H4 (cell line): Measurements from ENCODE around the gene FAM163A. TPM values are rescaled to one million over a fixed set of nuclear protein-coding genes. Genes with fewer than 3 reads are reported as not detected.
A peak's percentile ranks its signal among the peaks of the same experiment; 100 is the strongest.
"Not testable (repeated sequence)": the region's sequence is repeated elsewhere in the genome, so short reads cannot be mapped to it uniquely, and the experiment has no call there.

Experiments used
- DNase-seq: peaks from one replicate; pipeline ENCODE4 v3.0.0-alpha.2; 2015; ENCODE audit warnings: low spot score
- total RNA-seq: library from RNA; depleted of rRNA; stranded (reverse); fragments of >200 nt; shearing (Covaris generic); gene quantifications from 2 replicates; pipeline ENCODE4 v1.2.3, GENCODE V29; 2014

The FAM163A gene
- total RNA-seq, 1 experiment from 2014 or later = not detected

DNA sequence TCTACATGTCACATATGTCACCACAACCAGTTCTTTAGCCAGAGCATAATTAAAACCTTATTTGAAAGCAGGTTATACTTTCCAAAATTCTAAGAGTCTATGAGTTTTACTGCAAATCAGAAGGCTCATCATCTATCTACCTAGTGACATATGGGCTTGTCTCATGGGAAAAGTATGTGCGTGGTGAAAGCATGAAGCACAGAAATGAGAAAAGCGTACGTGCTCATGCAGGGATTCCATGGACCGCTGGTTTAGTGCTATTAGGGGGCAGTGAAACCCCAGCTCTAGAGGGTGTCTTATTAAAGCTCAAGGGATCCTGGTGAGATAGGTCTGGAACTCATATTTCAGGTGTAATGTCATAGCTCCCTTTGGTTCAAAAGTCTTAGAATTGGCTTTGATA, 50.2 kb downstream of the FAM163A start:
- no peak for DNase-seq

GRCh38 chr1:179794146-179794545, 51.1 kb downstream of the FAM163A start:
- DNase-seq = no peak

- DNase-seq = peak; percentile 48
Measured at GRCh38 chr1:179794669-179795068, 51.6 kb downstream of the FAM163A start.

- no peak for DNase-seq
Measured at GRCh38 chr1:179798213-179798863, 55.2 kb downstream of the FAM163A start.

DNA sequence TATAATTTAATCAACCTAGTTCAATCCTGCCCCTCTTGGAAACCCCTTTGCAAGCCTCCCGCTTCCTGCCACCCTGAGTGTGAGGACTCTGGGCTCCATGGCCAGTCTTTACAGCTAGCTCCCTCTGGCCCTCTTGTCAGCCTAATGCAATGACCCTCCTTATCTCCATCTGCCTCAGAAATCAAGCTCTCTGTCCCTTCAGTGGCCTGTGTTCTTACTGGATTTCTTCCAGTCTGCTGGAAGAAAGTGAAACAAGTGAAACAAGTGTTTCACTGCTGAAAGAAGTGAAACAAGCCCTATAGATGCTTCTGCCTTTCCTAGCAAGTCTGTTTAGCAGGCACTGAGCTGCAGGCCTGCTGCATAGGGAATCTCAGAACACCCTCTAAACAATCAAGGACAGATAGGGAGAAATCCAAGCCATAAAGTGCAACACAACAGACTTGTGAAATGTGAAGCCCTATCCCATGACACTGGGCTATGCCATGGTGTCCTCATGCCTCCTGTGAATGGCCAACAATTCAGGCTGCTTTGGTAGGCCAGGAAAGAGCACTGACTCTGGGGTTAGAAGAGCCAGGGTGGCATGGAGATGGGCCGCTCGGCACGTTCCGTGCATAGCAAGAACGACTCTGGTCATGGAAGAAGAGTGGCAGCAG, 55.9 kb downstream of the FAM163A start:
- DNase-seq = no peak

DNA sequence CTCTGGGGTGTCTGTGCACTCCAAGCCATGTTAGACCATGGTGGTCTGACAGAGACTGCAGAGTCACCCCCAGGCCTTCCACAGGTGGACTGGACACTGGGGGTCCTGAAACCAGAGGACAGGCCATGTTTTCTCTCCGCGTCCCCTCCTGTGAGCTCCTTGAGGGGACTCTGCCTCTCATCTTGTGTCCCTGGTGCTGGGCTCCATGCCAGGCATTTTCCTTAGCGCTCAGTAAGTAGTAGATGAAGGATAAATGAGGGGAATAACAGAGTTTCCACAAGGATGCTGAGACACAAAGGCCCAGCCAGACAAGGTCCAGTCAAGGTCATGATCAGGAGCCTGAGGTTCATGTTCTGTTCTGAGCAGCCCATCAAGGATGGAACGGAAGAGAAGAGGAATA, 57.4 kb downstream of the FAM163A start:
- DNase-seq = no peak

DNA sequence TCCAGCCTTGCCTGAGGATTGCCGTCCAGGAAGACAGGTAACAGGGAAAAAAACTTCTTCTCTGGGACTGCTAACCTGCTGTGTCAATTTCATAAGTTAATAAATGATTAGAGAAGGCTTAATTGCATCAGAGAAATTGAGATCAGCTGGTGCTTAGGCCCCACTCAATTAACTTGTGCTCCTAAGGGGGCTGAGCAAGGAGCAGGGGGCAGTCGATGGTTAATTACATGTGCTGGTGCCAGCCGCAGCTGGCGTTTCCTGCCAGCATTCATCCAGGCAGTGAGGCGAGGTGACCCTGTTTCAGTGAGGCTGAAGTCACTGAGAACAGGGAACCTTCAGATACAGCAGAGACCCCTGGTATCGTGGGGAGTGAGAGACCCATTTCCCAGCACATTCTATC, 60.0 kb downstream of the FAM163A start:
- no peak for DNase-seq

DNA sequence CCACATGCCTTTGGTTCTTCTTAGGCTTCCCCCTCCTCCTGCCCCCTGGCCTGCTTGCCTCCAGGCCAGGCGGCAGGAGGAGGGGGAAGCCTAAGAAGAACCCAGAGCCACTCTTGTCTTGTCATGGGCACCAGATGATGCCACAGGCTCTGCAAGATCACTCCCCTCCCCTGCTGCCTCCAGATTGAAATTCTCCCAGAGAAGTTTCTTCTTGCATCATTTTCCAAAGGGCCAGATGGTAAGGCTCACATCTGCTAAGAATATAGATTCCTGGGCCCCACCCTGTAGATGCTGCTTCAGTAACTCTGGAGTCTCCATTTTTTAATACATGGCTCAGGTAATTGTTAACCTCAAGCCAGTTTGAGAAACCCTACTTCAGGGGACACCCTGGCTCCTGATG, 60.8 kb downstream of the FAM163A start:
- no peak for DNase-seq

DNA sequence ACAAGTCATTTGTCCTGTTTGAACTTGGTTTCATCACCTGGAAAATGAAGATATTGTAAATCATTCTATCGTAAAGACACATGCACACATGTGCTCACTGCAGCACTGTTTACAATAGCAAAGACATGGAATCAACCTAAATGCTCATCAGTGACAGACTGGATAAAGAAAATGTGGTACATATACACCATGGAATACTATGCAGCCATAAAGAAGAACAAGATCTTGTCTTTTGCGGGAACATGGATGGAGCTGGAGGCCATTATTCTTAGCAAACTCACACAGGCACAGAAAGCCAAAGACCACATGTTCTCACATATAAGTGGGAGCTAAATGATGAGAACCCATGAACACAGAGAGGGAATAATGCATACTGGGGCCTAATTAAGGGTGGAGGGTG, 61.3 kb downstream of the FAM163A start:
- not testable (repeated sequence) for DNase-seq

GRCh38 chr1:179805291-179806195, 62.5 kb downstream of the FAM163A start:
- DNase-seq = no peak

DNA sequence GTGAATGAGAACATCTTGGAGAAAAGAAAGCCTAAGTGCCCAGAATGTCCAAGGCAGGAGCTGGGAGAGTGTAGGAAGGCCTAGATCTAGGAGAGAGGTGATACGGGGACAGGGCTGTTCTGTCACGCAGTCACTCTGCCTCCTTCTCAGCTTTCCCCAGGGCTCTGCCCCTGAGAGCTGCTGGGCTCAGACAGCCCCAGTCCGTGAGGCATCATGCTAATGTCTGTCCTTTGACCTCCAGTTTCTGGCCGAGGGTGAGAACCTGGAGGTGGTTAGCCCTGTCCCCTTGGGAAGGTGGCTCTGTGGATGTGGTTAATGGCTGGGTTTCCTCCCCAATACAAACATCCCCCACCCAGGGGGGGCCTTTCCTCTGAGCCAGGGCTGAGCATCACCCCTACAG, 63.2 kb downstream of the FAM163A start:
- no peak for DNase-seq

- no peak for DNase-seq
Measured at GRCh38 chr1:179807291-179807690, 64.2 kb downstream of the FAM163A start.

- peak; percentile 30 for DNase-seq
Measured at GRCh38 chr1:179807691-179808485, 64.8 kb downstream of the FAM163A start.

- peak; percentile 19 for DNase-seq
Measured at GRCh38 chr1:179808503-179808902, 65.4 kb downstream of the FAM163A start.

DNA sequence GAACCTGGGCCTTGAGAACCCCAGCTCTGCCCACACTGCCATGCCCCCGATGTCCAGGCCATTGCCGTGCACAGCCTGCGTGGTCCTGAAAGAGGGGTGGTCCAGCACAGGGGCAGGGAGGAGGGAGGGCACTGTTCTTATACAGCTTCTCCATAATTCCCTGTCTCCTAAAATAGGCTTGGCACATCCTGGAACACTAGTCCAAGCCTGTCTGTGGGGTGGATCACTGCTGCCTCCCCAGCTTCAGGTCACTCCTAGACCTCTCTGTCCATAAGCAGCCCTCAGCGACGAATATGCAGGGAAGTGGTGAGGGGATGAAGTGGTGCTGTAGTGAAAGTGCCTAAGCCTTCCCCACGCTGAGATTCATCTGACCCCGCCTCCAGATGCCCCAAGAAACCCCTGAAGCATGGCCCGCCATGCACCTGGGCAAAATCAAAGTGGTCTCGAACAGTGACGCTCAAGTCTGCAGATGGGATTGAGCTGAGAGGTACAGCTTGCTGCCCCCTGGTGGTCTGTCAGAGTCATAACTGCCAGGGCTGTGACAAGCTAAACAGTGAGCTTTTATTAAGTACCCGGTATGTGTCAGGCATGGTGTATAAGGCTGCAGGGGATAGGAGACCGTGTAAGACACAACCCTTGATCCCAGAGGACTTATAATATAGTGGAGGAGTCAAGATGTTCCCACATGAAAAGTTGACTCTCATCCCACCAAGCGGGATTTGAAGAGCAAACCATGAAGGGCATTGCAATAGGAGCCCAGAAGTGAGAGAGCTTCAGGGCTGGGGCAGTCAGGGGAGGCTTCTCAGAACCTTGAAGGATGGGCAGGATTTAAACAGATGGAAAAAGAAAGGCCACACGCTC, 66.6 kb downstream of the FAM163A start:
- DNase-seq = peak; percentile 68

- DNase-seq = no peak
Measured at GRCh38 chr1:179810367-179810715, 67.2 kb downstream of the FAM163A start.

GRCh38 chr1:179812501-179813292, 69.6 kb downstream of the FAM163A start:
- no peak for DNase-seq

DNA sequence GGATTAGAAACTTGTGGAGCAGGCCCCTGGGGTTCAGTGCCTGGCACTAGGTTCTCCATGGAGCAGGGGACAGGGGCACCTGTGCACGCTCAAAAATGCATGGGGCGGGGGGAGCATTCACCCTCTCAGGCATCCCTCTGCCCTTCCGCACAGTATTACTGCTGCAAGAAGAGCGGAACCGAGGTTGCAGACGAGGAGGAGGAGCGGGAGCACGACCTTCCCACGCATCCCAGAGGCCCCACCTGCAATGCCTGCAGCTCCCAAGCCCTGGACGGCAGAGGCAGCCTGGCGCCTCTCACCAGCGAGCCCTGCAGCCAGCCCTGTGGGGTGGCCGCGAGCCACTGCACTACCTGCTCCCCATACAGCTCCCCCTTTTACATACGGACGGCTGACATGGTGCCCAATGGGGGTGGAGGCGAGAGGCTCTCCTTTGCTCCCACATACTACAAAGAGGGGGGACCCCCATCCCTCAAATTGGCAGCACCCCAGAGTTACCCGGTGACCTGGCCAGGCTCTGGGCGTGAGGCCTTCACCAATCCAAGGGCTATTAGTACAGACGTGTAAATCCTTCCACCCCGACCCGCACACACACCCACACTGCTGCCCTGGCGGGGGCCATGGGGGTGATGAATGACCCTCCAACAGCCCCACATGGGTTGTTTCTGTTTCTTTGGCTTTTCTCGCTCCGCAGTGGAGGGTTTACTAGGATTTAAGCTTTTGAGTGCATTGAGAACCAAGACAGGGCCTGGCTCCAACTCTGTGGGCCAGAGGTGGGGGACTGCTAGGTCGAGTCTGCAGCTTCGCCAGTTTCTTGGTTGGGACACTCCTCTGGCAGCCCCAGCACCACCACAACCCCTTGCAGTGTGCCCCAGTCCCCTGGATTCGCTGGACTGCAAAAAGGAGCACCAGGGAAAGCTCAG, 70.8 kb downstream of the FAM163A start:
- DNase-seq = no peak

- no peak for DNase-seq
Measured at GRCh38 chr1:179814546-179814838, 71.4 kb downstream of the FAM163A start.
